Epithelial cell of proximal tubule (primary cell): ENCODE data around the gene BRCA2. TPM values are rescaled to one million over a fixed set of nuclear protein-coding genes. Genes with fewer than 3 reads are reported as not detected.

Experiments
- DNase-seq: peaks from one replicate; pipeline ENCODE4 v3.0.0-alpha.2; 2011; ENCODE audit warnings: low read depth
- H3K4me3 ChIP-seq: 2 replicates; pipeline ENCODE4 v1.5.1; 2011; ENCODE audit warnings: low read depth, mild to moderate bottlenecking, low read length
- total RNA-seq: library from RNA; depleted of rRNA; stranded (reverse); fragments of >200 nt; gene quantifications from 2 replicates; pipeline ENCODE4 v1.2.3, GENCODE V29; 2015
- TF ChIP-seq, protein P1 (sequence below): conservative IDR thresholded peaks from 2 replicates; pipeline ENCODE4 v1.5.1; 2012; ENCODE audit warnings: low read depth, mild to moderate bottlenecking, low read length

Gene BRCA2
- total RNA-seq, 1 donor from 2014 or later = 10.1 TPM

DNA sequence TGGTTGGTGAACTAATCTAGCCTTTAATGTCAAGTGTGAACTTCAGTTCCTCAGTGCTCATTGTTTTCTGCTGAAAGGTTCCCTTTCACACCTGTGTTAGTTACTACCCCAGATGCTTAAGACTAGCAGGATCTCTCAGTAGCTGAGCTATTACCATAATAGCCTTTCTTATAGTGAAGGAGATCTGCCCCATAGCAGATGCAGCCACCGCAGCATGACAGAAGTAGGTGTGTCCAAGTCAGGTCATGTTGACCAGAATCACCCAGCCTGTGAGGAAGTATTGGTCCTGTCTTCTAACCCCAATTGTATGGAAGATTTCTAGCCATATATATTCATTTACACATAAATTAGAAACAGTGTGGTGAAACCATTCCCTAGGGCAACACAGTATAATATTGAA lies 37.5 kb upstream of the BRCA2 start:
- TF ChIP-seq, protein P1, sequence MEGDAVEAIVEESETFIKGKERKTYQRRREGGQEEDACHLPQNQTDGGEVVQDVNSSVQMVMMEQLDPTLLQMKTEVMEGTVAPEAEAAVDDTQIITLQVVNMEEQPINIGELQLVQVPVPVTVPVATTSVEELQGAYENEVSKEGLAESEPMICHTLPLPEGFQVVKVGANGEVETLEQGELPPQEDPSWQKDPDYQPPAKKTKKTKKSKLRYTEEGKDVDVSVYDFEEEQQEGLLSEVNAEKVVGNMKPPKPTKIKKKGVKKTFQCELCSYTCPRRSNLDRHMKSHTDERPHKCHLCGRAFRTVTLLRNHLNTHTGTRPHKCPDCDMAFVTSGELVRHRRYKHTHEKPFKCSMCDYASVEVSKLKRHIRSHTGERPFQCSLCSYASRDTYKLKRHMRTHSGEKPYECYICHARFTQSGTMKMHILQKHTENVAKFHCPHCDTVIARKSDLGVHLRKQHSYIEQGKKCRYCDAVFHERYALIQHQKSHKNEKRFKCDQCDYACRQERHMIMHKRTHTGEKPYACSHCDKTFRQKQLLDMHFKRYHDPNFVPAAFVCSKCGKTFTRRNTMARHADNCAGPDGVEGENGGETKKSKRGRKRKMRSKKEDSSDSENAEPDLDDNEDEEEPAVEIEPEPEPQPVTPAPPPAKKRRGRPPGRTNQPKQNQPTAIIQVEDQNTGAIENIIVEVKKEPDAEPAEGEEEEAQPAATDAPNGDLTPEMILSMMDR = no peak
- DNase-seq = no peak

DNA sequence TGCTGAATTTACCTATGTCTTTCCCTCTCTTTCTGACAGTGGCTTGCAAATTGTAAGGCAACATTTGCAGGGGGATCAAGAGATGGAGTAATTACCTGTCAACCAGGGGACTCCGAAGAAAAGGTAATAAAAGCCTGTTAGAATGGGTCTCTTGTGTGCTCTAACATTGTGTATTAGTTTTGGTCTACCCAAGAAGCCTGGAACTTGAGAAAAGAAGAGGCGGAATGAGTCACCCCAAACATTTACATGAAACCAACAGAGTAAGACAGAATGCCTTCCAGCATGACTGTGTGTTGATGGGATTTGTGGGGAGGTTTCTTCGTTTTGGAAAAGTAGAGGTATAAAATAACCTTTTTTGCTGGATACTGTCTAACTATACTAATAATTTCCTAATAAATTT lies 36.9 kb upstream of the BRCA2 start:
- DNase-seq = peak; percentile 30
- TF ChIP-seq, protein P1 = no peak
- no peak overlapping the region for H3K4me3 ChIP-seq

More for the DNA sequence above, 37.5 kb upstream of the BRCA2 start:
- H3K4me3 ChIP-seq = no peak overlapping the region

DNA sequence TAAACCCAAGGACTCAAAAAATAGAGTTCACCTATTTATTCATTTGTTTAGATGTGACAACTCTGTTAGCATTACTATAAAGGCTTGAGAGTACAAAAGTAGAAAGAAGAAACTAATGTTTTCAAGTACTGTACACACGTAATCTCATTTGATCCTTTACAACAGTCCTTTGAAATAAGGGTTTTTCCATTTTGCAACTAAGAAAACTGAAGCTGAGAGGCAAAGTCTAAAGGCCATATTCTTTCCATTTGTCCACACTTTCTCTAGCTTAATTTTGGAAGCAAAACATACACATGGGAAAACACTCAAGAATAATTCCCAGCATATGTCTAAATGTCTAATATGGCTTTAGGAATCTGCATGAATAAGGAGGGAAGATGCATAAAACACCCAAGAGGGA lies 34.2 kb upstream of the BRCA2 start:
- TF ChIP-seq, protein P1 = no peak
- no peak for DNase-seq
- H3K4me3 ChIP-seq = no peak overlapping the region

DNA sequence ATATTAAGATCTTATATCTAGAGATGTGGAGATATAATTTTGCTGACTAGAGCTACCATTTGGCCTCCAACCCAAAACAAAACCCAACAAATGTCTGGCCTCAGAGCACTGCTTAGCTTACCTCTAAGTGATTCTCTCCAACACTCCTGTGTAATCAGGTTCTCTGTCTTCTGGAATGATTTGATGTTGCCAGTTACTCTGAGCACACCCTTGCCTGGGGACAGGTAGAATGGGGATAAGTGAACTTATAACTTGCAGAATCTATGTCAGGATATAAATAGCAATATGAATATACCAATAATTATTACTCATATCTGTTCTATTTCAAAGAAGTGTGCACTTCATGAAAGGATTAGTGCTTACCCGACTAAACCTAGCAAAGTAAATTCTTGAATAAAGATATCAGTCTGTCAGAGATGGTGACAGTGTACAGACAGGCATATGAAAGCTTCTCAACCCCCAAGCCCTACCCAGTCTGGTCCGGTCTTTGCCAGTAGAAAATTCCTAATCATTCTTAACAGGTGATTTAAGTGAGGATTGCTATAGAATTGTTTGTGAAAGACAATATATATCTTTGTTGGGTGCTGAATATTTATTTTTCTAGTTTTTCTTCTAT lies 33.1 kb upstream of the BRCA2 start:
- H3K4me3 ChIP-seq = no peak overlapping the region
- DNase-seq = no peak
- TF ChIP-seq, protein P1 = no peak

DNA sequence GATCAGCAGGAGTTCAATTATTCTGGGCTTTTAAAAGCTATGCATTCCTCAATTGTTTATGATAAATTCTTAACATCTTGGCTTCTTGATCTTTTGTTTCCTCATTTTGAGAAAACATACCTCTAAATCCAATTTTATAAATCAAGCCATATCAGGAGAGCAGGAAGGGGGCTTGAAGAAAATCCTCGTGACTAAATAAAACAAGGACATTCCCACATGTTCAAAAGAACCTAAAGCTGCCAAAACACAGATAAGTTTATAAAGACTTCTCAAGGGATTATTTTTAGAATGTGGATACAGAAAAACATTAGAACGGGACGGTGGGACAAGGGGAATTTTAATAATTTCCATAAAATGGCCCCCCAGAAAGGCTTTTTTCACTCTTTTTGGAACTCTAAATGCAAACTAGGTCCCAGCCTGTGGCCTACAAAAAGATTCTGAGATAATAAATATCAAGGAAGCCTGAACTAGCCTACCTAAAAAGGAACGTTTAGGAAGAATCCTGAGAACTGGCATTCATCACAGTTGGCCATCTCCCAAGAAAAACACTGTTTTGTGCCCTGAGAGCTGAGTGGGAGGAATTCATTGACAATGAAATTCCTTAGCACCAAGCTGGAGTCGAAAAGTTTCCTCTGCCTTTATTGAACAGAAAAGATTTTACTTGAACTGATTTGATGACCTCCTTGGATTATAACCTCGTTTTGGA lies 30.2 kb upstream of the BRCA2 start:
- TF ChIP-seq, protein P1 = no peak
- no peak overlapping the region for H3K4me3 ChIP-seq
- peak; percentile 81 for DNase-seq

DNA sequence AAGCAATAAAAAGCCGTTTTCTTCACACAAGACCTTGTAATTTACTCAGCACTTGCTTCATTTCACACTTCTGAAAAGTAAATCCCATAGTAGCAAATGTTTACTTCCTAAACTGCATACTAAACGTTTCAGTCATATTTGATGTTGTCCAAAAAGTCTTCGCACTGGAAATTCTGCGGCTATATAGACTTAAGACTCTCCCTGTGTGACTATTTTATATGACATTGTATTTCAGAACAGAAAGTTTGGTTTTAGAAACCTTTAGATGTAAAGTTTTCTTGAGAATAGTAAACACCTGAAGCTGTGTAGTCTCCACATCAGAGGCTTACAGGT lies 29.7 kb upstream of the BRCA2 start:
- TF ChIP-seq, protein P1 = no peak
- no peak overlapping the region for H3K4me3 ChIP-seq
- no peak for DNase-seq

DNA sequence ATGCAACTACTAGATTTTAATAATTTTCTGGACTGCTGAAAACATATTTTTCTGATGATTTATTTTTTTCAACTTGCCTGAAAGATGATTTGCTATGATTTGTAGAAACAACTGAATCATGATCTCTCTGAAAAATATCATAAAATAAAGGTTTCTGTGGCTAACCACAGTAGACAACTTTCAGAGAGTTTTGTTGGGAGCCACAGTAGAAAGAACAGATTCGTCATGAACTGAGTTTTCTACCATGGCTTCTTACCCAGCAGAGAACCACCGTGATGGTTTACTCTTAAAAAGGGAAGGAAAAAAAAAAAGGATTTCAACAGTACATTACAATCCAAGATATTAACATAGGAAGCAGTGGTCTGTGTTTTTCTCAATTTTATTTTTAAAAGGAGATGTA lies 18.1 kb upstream of the BRCA2 start:
- H3K4me3 ChIP-seq = no peak overlapping the region
- TF ChIP-seq, protein P1 = no peak
- no peak for DNase-seq
